Measurements from ENCODE around the gene COL11A2. TPM values are rescaled to one million over a fixed set of nuclear protein-coding genes. Genes with fewer than 3 reads are reported as not detected.

Gene COL11A2
- total and polyA plus RNA-seq, 2 of the 13 experiments (the other 11 are each of a cell fraction or from before 2014, with no cell fraction given), result 0.55 TPM

DNA sequence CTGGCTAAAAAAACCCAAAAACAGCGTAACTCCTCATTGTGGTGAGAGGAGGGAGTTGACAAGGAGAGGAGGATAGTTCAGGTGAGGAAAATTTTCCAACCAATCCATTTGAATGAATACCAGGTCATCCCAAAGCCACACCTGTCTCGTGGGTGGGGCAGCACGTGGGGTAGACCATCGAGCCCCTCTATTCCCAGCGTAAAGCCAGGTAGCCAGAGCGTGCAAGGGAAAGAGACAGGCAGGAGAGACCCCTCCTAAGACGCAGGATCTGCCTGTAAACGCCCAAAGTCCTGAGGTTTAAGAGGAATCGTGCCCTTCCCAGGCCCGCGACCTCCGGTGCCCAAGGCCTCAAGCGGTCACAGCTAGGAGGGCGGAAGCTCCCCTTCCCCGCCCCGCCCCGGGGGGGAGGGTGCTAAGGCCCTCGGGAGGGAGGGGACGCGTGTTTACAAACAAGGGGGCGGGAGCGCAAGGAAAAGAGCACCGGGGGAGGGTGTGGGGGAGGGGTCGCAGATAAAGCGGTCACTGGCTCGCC is 7.5 kb upstream of the COL11A2 start (continued):
- TF ChIP-seq, protein P1, sequence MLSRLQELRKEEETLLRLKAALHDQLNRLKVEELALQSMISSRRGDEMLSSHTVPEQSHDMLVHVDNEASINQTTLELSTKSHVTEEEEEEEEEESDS (CRISPR knock-in tag; IDR thresholded peaks at IDR 0.05; ENCODE audit: borderline replicate concordance), result no peak
- TF ChIP-seq, protein P2, sequence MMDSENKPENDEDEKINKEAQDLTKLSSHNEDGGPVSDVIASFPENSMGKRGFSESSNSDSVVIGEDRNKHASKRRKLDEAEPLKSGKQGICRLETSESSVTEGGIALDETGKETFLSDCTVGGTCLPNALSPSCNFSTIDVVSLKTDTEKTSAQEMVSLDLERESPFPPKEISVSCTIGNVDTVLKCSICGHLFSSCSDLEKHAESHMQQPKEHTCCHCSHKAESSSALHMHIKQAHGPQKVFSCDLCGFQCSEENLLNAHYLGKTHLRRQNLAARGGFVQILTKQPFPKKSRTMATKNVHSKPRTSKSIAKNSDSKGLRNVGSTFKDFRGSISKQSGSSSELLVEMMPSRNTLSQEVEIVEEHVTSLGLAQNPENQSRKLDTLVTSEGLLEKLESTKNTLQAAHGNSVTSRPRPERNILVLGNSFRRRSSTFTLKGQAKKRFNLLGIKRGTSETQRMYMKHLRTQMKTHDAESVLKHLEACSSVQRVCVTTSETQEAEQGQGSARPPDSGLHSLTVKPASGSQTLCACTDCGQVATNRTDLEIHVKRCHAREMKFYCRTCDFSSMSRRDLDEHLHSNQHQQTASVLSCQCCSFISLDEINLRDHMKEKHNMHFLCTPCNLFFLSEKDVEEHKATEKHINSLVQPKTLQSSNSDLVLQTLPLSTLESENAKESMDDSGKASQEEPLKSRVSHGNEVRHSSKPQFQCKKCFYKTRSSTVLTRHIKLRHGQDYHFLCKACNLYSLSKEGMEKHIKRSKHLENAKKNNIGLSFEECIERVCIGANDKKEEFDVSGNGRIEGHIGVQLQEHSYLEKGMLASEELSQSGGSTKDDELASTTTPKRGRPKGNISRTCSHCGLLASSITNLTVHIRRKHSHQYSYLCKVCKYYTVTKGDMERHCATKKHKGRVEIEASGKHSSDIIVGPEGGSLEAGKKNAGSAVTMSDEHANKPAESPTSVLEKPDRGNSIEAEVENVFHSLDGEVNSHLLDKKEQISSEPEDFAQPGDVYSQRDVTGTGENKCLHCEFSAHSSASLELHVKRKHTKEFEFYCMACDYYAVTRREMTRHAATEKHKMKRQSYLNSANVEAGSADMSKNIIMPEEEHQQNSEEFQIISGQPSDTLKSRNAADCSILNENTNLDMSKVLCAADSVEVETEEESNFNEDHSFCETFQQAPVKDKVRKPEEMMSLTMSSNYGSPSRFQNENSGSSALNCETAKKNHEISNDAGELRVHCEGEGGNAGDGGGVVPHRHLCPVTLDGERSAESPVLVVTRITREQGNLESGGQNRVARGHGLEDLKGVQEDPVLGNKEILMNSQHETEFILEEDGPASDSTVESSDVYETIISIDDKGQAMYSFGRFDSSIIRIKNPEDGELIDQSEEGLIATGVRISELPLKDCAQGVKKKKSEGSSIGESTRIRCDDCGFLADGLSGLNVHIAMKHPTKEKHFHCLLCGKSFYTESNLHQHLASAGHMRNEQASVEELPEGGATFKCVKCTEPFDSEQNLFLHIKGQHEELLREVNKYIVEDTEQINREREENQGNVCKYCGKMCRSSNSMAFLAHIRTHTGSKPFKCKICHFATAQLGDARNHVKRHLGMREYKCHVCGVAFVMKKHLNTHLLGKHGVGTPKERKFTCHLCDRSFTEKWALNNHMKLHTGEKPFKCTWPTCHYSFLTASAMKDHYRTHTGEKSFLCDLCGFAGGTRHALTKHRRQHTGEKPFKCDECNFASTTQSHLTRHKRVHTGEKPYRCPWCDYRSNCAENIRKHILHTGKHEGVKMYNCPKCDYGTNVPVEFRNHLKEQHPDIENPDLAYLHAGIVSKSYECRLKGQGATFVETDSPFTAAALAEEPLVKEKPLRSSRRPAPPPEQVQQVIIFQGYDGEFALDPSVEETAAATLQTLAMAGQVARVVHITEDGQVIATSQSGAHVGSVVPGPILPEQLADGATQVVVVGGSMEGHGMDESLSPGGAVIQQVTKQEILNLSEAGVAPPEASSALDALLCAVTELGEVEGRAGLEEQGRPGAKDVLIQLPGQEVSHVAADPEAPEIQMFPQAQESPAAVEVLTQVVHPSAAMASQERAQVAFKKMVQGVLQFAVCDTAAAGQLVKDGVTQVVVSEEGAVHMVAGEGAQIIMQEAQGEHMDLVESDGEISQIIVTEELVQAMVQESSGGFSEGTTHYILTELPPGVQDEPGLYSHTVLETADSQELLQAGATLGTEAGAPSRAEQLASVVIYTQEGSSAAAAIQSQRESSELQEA (CRISPR knock-in tag; IDR thresholded peaks at IDR 0.05; ENCODE audit: not compliant biosample characterization), result no peak
- TF ChIP-seq FOXM1 (CRISPR knock-in tag; IDR thresholded peaks at IDR 0.05), result no peak
- no peak; the same call in 1 of the 2 replicates for TF ChIP-seq HES4 (CRISPR knock-in tag; IDR thresholded peaks at IDR 0.05; ENCODE audit: borderline replicate concordance)
- peak; percentile 62; the same call in 1 of the 2 replicates for TF ChIP-seq ZNF441 (CRISPR knock-in tag; IDR thresholded peaks at IDR 0.05; ENCODE audit: borderline replicate concordance)
- no peak for TF ChIP-seq ZNF121 (CRISPR knock-in tag; IDR thresholded peaks at IDR 0.05)
- no peak for TF ChIP-seq SIX1 (CRISPR knock-in tag; IDR thresholded peaks at IDR 0.05; ENCODE audit: borderline replicate concordance)
- TF ChIP-seq, protein P3, sequence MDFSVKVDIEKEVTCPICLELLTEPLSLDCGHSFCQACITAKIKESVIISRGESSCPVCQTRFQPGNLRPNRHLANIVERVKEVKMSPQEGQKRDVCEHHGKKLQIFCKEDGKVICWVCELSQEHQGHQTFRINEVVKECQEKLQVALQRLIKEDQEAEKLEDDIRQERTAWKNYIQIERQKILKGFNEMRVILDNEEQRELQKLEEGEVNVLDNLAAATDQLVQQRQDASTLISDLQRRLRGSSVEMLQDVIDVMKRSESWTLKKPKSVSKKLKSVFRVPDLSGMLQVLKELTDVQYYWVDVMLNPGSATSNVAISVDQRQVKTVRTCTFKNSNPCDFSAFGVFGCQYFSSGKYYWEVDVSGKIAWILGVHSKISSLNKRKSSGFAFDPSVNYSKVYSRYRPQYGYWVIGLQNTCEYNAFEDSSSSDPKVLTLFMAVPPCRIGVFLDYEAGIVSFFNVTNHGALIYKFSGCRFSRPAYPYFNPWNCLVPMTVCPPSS (IDR thresholded peaks at IDR 0.05), result no peak
- no peak for TF ChIP-seq DMAP1 (CRISPR knock-in tag; IDR thresholded peaks at IDR 0.05)
- TF ChIP-seq, protein P4, sequence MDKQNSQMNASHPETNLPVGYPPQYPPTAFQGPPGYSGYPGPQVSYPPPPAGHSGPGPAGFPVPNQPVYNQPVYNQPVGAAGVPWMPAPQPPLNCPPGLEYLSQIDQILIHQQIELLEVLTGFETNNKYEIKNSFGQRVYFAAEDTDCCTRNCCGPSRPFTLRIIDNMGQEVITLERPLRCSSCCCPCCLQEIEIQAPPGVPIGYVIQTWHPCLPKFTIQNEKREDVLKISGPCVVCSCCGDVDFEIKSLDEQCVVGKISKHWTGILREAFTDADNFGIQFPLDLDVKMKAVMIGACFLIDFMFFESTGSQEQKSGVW (CRISPR knock-in tag; IDR thresholded peaks at IDR 0.05; ENCODE audit: borderline replicate concordance), result no peak
- TF ChIP-seq RBAK (CRISPR knock-in tag; IDR thresholded peaks at IDR 0.05), result no peak
- TF ChIP-seq ZNF703 (CRISPR knock-in tag; IDR thresholded peaks at IDR 0.05; ENCODE audit: borderline replicate concordance), result no peak
- TF ChIP-seq SATB2 (CRISPR knock-in tag; IDR thresholded peaks at IDR 0.05), result no peak
- no peak for TF ChIP-seq HOXA5 (CRISPR knock-in tag; IDR thresholded peaks at IDR 0.05)
- peak; percentile 91; the same call in 1 of the 2 replicates for TF ChIP-seq MXD4 (CRISPR knock-in tag; IDR thresholded peaks at IDR 0.05)
- no peak; the same call in 1 of the 2 replicates for TF ChIP-seq NCOA2 (CRISPR knock-in tag; IDR thresholded peaks at IDR 0.05)
- TF ChIP-seq ZFP90 (CRISPR knock-in tag; IDR thresholded peaks at IDR 0.05; ENCODE audit: borderline replicate concordance), result no peak
- TF ChIP-seq RXRA (CRISPR knock-in tag; IDR thresholded peaks at IDR 0.05), result peak; percentile 64; the same call in 1 of the 2 replicates
- TF ChIP-seq RCOR2 (CRISPR knock-in tag; IDR thresholded peaks at IDR 0.05), result 0 out of 2 replicates have a peak, but pooled peaks have one; percentile 14
- no peak for TF ChIP-seq PCBP2 (optimal IDR thresholded peaks at IDR 0.05; ENCODE audit: low read depth, low read length, poor library complexity, severe bottlenecking)
